GM21786 (cell line): ENCODE measurements around the gene SKP1.

ENCODE experiments used
- ATAC-seq: cut with Tn5 transposase; IDR thresholded peaks from one replicate; pipeline ENCODE4 v1.9.1; 2021; ENCODE audit not compliant: unreplicated experiment

The SKP1 gene

GRCh38 chr5:134143944-134144941 is 32.5 kb downstream of the SKP1 start:
- no peak for ATAC-seq

- no peak for ATAC-seq
Observed at GRCh38 chr5:134143431-134143830, 33.3 kb downstream of the SKP1 start.

- no peak for ATAC-seq
Observed at GRCh38 chr5:134142806-134143205, 33.9 kb downstream of the SKP1 start.

GRCh38 chr5:134142052-134142451 is 34.7 kb downstream of the SKP1 start:
- ATAC-seq, result no peak

GRCh38 chr5:134141331-134142050 is 35.3 kb downstream of the SKP1 start:
- no peak for ATAC-seq

- peak; percentile 54 for ATAC-seq
Observed at GRCh38 chr5:134140530-134141201, 36.1 kb downstream of the SKP1 start.

GRCh38 chr5:134139891-134140469 is 36.8 kb downstream of the SKP1 start:
- ATAC-seq, result no peak

- no peak for ATAC-seq
Observed at GRCh38 chr5:134139377-134139851, 37.3 kb downstream of the SKP1 start.

- peak; percentile 74 for ATAC-seq
Observed at GRCh38 chr5:134138416-134139376, 38.1 kb downstream of the SKP1 start.

GRCh38 chr5:134136771-134137170 is 40.0 kb downstream of the SKP1 start:
- no peak for ATAC-seq

GRCh38 chr5:134136221-134136631 is 40.5 kb downstream of the SKP1 start:
- ATAC-seq, result no peak

- ATAC-seq, result no peak
Observed at GRCh38 chr5:134135091-134135655, 41.6 kb downstream of the SKP1 start.

- ATAC-seq, result no peak
Observed at GRCh38 chr5:134133995-134134541, 42.7 kb downstream of the SKP1 start.

- no peak for ATAC-seq
Observed at GRCh38 chr5:134133188-134133994, 43.4 kb downstream of the SKP1 start.

GRCh38 chr5:134132372-134133187 is 44.2 kb downstream of the SKP1 start:
- ATAC-seq, result peak; percentile 56

GRCh38 chr5:134131578-134132350 is 45.0 kb downstream of the SKP1 start:
- no peak for ATAC-seq

- no peak for ATAC-seq
Observed at GRCh38 chr5:134131165-134131564, 45.6 kb downstream of the SKP1 start.
